Activated T-cell treated with anti-CD3 and anti-CD28 coated beads, Interleukin-2, amount 50 U/mL, for 72 hours (primary cell): ENCODE results near the gene GNAS-AS1. TPM values are rescaled to one million over a fixed set of nuclear protein-coding genes. Genes with fewer than 3 reads are reported as not detected.
A peak's percentile ranks its signal among the peaks of the same experiment; 100 is the strongest.

ENCODE experiments used
- ATAC-seq, 2 donors: fragments of 150-1000 bp; cut with Tn5 transposase; replicated peaks in 1 of 2; 2 replicates each; pipeline ENCODE4 v1.10.0; 2021; ENCODE audit warnings: moderate library complexity in 2 of 2, mild to moderate bottlenecking in 1 of 2
- DNase-seq, 2 donors: peaks; one replicate each; pipeline ENCODE4 v3.0.0; 2021 to 2022; ENCODE audit warnings: mixed read lengths in 1 of 2
- H3K27ac Mint-ChIP-seq: one replicate; pipeline ENCODE4 v1.8.0; 2022; ENCODE audit warnings: mild to moderate bottlenecking, moderate library complexity, mixed read lengths
- H3K27me3 Mint-ChIP-seq: one replicate; pipeline ENCODE4 v1.8.0; 2022; ENCODE audit warnings: low read depth, mixed read lengths
- H3K36me3 Mint-ChIP-seq, 2 donors: one replicate each; pipeline ENCODE4 v1.8.0; 2022; ENCODE audit warnings: mixed read lengths in 2 of 2, mild to moderate bottlenecking in 1 of 2; ENCODE audit not compliant: insufficient read depth in 2 of 2
- H3K4me1 Mint-ChIP-seq: one replicate; pipeline ENCODE4 v1.8.0; 2022; ENCODE audit warnings: low read depth, mixed read lengths
- H3K4me3 Mint-ChIP-seq, 2 donors: one replicate each; pipeline ENCODE4 v1.8.0; 2022; ENCODE audit warnings: mild to moderate bottlenecking in 2 of 2, mixed read lengths in 2 of 2, moderate library complexity in 2 of 2
- H3K9me3 Mint-ChIP-seq, 2 donors: one replicate each; pipeline ENCODE4 v1.8.0; 2022; ENCODE audit warnings: mixed read lengths in 2 of 2
- total RNA-seq, 2 donors: library from RNA; stranded (reverse); gene quantifications; one replicate each; pipeline ENCODE4 v1.2.3, GENCODE V29; 2022

GNAS-AS1 gene
- total RNA-seq, result 1 to 10 TPM; 2.3 to 2.5 TPM

DNA sequence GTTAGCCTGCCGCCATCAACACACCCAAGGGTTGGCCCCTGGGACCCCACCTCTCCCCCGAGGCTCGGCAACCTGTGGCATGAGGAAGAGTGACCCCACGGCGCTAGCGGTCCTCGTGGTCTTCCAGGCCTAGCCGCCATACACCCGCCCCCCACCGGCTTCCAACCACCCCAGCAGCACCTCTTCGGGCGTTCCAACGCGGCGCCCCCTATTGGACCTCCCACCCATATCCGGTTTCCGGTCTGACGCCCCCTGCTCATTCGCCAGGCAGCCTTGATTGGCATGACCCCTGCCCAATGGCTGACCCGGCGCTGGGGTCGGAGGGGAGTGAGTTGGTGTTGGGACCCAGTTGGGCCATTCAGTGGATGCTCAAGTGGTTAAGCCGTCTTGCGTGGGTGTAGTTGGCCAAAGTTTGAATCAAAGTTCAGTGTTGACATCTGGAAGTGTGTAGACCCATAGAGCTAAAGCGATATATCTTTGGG, at the start of gene GNAS-AS1:
Gene GNAS-AS1 (minus strand): TSS at position 210 of the 482 bp plus-strand sequence.
- H3K9me3 Mint-ChIP-seq, result no peaks in the 10 kb centered on the region
- DNase-seq (peak; percentile 89 to 92), ATAC-seq (peak; percentile 89 to 91)
- H3K27ac Mint-ChIP-seq, result no peak within 1 kb of the TSS
- H3K4me3 Mint-ChIP-seq, result peak within 1 kb of the TSS; percentile 87 to 92
- H3K27me3 Mint-ChIP-seq, result peaks cover 55% of the 10 kb centered on the region
- H3K4me1 Mint-ChIP-seq, result peaks cover 56% of the 10 kb centered on the region
- H3K36me3 Mint-ChIP-seq, result peaks cover 0 to 1% of the 10 kb centered on the region in 2 donors

DNA sequence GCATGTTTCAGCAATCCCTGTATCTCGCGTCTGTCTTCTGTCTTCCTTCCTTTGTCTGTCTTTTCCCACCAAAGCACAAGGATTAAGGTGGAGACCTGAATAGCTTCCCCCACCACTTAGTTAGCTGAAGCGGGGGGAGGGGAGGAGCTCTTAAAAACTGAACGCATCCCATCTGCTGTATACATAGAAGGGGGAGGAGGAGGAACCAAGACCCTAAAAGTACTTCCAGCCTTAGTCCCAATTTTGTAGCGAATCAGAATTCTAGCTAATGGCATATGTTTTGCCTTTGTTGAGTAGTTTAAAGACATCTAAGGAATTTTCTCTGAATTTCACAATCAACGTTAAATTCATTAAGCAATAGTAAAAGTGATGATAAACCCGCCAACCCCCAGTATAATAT, 49.7 kb upstream of the GNAS-AS1 start:
- Mint-ChIP-seq H3K27ac (peak overlapping the region; percentile 79), H3K27me3 (no peaks in the 10 kb centered on the region), H3K4me1 (peaks cover 71% of the 10 kb centered on the region), H3K9me3 (no peaks in the 10 kb centered on the region), H3K36me3 (peaks cover 4 to 43% of the 10 kb centered on the region in 2 donors), H3K4me3 (no peak overlapping the region)
- DNase-seq (no peak), ATAC-seq (no peak)

DNA sequence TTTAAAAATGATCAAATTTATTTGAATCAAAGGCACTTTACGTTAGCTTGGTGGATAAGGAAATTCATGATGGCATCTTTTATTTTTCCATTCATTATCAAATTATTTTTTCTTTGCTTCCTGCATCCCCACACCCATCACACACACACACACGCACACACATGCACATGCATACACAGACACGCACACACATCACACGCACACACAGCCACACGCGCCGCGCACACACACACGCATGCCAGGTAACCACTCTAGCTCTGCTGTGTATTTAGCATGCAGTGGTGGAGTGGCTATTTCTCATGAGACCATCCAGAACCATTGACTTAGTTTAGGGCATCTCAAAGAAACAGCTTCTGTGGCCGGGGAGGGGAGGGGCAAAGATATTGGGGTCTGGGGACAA, 48.8 kb upstream of the GNAS-AS1 start:
- H3K27me3 Mint-ChIP-seq, result no peaks in the 10 kb centered on the region
- DNase-seq, result no peak
- H3K27ac Mint-ChIP-seq, result no peak overlapping the region
- H3K4me1 Mint-ChIP-seq, result peaks cover 72% of the 10 kb centered on the region
- H3K9me3 Mint-ChIP-seq, result no peaks in the 10 kb centered on the region
- peaks cover 7 to 37% of the 10 kb centered on the region in 2 donors for H3K36me3 Mint-ChIP-seq
- ATAC-seq, result no peak
- H3K4me3 Mint-ChIP-seq, result no peak overlapping the region

DNA sequence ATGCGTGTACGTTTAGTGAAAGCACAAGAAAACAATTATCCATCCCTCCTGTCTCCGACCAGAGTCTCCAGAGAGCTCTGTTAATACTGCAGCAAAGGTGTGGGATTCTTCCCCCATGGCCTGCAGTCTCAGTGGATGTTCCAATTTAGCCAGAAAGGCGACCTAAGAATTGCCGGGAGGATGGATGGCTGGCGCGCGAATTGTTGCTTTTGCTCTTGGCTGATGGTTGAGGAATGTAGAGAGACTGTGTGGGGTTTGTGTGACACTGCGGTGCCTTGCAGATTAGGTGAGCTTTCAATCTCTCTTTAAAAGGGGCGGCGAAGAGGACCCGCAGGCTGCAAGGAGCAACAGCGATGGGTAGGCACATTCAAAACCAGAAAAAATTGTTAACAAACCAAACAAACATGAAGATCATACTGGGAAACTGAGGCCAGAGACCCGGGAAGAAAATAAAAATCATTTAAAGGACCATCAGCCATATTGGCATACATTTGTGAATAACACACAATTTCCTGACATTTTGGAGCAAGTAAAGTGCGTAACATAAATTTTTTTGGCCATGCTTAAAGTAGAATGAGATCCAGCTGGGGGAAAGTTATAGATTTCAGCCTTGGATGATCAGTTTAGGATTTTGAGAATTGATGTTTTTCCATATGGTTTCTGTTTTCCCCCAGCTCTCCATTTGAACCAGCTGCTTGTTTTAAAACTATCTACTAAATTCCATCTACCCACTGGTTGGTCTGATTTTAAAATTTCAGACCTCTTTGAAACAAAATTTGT, 48.1 kb upstream of the GNAS-AS1 start:
- Mint-ChIP-seq H3K4me1 (peaks cover 77% of the 10 kb centered on the region), H3K4me3 (no peak overlapping the region), H3K27me3 (no peaks in the 10 kb centered on the region), H3K27ac (no peak overlapping the region), H3K36me3 (peaks cover 7 to 35% of the 10 kb centered on the region in 2 donors), H3K9me3 (no peaks in the 10 kb centered on the region)
- no peak for DNase-seq
- ATAC-seq, result no peak

DNA sequence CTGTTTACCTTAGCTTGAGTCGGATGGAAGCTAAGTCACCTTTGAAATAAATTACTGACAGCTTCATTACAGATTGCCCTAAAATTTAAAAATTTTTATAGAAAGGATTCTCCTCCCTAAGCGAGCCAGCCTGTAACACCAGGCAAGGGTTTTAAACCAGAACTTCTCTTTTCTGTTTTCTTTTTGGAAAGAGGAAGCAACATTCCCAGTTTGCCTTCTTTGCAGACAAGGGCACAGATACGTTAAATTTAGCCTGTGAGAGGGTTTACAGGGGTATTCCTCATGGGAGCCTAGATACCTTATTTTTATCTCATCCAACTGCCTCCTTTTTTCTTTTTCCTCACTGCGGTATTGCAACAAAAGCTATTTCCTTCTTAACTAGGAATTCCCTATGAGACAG, 46.8 kb upstream of the GNAS-AS1 start:
- Mint-ChIP-seq H3K36me3 (peaks cover 9 to 32% of the 10 kb centered on the region in 2 donors), H3K4me1 (peaks cover 78% of the 10 kb centered on the region), H3K4me3 (peak overlapping the region in 1 of 2 donors; percentile 22), H3K9me3 (no peaks in the 10 kb centered on the region), H3K27me3 (no peaks in the 10 kb centered on the region), H3K27ac (peak overlapping the region; percentile 85)
- DNase-seq, result no peak
- no peak for ATAC-seq

DNA sequence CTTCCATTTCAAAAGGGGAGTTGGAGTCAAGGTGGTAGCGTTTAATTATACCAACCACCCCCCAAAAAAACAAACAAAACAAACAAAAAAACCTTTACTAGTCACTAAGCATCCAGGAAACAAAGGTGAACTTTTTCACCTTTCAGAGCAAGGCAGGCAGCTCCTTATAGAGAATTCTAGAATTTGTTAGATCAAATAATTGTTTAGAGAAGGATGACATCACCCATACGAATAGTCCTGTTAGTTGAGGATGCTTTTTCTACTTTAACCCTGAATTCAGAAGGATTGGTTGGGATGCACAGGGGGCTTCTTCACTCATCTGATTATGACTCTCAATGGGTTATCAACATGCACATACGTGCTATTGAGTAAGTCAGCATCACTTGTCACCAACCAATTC, 46.1 kb upstream of the GNAS-AS1 start:
- ATAC-seq (no peak), DNase-seq (no peak)
- Mint-ChIP-seq H3K4me1 (peaks cover 75% of the 10 kb centered on the region), H3K27ac (peak overlapping the region; percentile 85), H3K27me3 (no peaks in the 10 kb centered on the region), H3K9me3 (no peaks in the 10 kb centered on the region), H3K4me3 (no peak overlapping the region), H3K36me3 (peaks cover 12 to 29% of the 10 kb centered on the region in 2 donors)

DNA sequence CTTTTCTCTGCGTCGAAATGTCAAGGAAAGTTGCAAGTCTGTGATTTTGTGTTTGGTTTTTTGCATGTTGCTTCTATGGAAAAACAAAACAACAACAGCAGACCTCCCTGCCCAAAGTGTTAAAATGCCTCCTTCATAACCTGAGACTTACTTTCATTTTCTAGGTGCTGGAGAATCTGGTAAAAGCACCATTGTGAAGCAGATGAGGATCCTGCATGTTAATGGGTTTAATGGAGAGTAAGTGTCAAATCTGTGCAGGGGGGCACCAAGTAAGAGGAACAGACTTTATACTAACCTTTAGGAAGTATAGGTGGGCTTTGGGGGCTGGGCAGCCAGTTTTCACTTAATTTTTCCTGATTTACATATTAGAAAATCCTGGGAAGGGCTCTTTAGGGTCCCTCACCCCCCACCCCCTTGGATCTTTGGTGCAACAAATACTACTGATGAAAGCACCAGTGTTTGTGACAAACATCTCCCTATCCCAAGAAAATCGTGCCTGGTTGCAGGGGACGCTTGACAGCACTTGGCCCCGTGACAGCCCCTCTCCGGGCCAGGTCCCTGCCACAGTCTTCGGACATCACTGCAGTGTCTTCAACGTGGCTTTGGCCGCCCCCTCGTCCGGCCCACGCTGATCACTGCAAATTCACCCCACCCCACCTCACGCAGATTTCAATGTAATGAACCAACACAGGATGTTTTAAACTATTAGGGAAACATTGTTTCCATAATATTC, 44.9 kb upstream of the GNAS-AS1 start:
- DNase-seq (no peak), ATAC-seq (no peak)
- Mint-ChIP-seq H3K9me3 (no peaks in the 10 kb centered on the region), H3K4me3 (peak overlapping the region; percentile 97 to 100), H3K4me1 (peaks cover 75% of the 10 kb centered on the region), H3K27ac (peak overlapping the region; percentile 100), H3K27me3 (no peaks in the 10 kb centered on the region), H3K36me3 (peaks cover 14 to 29% of the 10 kb centered on the region in 2 donors)

DNA sequence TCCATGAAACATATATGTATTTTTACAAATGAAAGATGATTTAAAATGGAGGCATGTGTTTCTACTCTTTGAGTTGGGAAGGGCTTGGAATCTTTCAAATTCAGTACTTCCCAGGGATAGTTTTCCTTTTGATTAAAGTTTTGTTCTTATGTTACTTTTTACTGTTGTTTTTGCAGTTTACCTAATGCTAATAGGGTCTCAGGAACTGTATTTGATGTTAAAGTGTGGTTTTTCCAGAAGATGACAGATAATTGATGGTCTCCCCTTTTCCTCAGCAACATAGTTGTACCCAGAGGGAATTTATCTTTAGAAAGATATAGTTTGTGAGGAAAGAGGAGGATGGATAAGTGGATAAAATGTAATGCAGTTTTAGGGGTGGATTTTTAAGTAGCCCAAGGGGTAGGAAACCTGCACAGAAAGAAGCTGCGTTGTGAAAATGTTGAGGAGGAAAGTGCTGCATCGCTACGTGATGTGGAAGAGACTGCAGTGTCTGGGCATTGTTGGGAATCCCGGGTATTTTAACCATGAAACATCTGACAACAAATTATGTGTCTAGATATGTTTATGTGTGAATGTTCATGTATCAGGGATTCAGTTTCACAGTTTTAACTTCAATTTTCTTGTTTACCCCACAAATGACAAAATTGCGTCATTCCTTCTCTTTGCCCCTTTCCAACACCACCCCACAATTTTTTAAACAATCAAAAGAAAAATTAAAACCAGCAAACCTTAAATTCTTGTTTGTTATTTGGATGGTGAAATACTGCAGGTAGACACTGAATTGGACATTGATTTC, 44.1 kb upstream of the GNAS-AS1 start:
- Mint-ChIP-seq H3K9me3 (no peaks in the 10 kb centered on the region), H3K36me3 (peaks cover 15 to 28% of the 10 kb centered on the region in 2 donors), H3K4me3 (peak overlapping the region; percentile 97 to 100), H3K27ac (peak overlapping the region; percentile 100), H3K4me1 (peaks cover 67% of the 10 kb centered on the region), H3K27me3 (no peaks in the 10 kb centered on the region)
- ATAC-seq, result no peak
- no peak for DNase-seq

DNA sequence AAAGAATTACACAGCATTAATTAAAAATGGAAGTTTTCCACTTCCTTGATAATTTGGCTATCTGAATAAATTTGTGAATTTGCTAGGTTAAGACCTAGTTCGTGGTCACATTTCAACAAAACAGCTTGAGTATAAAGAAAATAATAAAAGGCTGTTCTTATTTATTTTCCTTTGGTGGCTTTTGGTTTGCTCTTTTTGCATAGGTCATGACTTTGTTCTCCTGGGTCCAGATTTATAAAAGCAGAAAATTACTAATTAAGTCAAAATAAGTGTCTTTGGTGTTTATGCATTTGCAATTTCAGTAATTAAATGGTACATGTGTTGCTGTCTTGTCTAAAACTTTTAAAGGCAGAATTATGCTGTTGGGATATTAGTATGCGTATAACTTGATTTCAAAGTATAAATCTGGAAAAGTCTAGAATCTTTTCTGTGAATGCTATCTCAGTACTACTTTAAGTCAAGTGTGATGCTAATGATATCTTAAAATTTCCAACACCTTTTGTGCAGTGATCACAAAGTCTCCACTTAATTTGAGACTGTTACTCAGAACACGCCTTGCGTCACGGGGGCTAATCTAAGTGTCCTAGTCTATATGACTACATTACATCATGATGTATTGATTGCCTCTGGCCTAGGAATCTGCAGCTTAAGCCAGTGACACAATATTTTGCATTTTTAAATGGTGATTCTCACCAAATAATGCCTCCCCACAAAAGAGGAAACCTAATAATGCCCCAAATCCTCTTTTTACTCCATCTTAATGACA, 42.8 kb upstream of the GNAS-AS1 start:
- Mint-ChIP-seq H3K4me3 (peak overlapping the region; percentile 97 to 100), H3K9me3 (no peaks in the 10 kb centered on the region), H3K36me3 (peaks cover 13 to 20% of the 10 kb centered on the region in 2 donors), H3K27ac (peak overlapping the region; percentile 100), H3K27me3 (no peaks in the 10 kb centered on the region), H3K4me1 (peaks cover 56% of the 10 kb centered on the region)
- ATAC-seq, result peak in 1 of 2 donors; percentile 14
- DNase-seq, result peak; percentile 65 to 66

DNA sequence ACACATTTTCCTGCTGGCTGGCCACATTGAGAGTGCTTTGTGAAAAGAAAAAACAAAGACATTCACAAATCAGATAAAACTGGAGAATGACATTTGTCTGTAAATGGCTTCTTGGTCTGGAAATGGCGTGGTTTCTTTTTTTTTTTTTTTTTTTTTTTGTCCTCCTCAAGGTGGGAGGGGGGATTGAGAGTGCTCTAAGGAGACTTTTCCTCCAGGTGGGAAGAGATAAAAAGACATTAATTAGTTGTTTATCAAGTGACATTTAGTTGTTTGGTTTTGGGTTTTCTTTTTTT, 42.2 kb upstream of the GNAS-AS1 start:
- peaks cover 51% of the 10 kb centered on the region for H3K4me1 Mint-ChIP-seq
- ATAC-seq (no peak), DNase-seq (no peak)
- no peaks in the 10 kb centered on the region for H3K27me3 Mint-ChIP-seq
- peak overlapping the region; percentile 97 to 100 for H3K4me3 Mint-ChIP-seq
- peaks cover 13 to 18% of the 10 kb centered on the region in 2 donors for H3K36me3 Mint-ChIP-seq
- H3K27ac Mint-ChIP-seq, result peak overlapping the region; percentile 86
- H3K9me3 Mint-ChIP-seq, result no peaks in the 10 kb centered on the region

DNA sequence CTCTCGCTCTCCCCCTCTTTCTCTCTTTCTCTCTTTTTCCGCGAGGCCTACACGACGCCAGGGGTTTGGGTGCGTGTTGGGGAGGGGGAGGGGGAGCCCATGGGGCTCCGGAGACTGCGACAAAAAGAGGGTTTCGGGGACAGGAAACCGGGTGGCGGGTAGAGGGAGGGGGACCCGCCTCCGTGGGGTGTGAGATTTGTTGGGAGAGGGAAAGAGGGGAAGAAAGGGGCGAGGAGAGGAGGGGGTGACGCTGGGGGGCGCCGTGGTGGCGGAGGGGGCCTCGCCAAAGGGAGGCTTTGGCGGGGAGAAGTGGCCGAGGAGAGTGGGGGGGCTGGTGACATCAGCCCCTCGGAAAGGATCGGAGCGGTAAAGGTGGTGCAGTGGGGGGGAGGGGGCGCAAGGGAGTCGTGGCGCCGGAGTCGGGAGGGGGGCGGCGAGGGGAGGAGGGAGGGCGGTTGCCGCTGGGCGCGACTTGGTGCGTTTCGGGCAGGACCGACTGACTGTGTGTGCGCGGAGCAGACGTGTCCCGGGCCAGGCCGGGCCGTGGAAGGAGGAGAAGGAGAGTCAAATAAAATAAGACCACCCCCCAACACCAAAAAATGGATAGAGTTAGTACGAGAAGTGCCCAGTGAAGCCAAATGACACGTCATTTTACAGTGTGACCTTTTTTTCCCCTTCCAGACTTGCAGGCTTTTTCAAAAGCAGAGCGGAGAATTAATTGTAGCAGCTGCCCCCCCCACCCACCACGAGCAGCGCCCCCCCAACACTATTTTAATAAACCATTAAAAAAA, 41.6 kb upstream of the GNAS-AS1 start:
- H3K36me3 Mint-ChIP-seq, result peaks cover 13 to 15% of the 10 kb centered on the region in 2 donors
- DNase-seq, result peak; percentile 72 to 73
- H3K9me3 Mint-ChIP-seq, result no peaks in the 10 kb centered on the region
- no peaks in the 10 kb centered on the region for H3K27me3 Mint-ChIP-seq
- peak overlapping the region; percentile 97 to 100 for H3K4me3 Mint-ChIP-seq
- ATAC-seq, result peak; percentile 14 to 24
- peaks cover 47% of the 10 kb centered on the region for H3K4me1 Mint-ChIP-seq
- peak overlapping the region; percentile 86 for H3K27ac Mint-ChIP-seq

DNA sequence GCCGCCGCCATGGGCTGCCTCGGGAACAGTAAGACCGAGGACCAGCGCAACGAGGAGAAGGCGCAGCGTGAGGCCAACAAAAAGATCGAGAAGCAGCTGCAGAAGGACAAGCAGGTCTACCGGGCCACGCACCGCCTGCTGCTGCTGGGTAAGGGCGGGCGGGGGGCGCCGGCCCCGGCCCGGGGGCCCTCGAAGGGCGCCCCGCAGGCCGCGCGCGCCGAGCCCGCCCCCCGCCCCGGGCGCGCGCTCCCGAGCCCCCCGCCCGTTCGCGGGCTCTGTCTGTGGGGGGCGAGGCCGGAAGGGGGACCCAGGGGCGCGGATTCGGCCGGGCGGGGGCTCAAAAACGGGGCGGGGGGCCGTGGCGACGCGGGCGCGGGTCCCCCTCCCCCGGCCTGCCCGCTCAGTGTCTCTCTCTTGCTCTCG, 41.0 kb upstream of the GNAS-AS1 start:
- H3K27ac Mint-ChIP-seq, result peak overlapping the region; percentile 86
- H3K4me1 Mint-ChIP-seq, result peaks cover 47% of the 10 kb centered on the region
- ATAC-seq (no peak), DNase-seq (peak in 1 of 2 donors; percentile 53)
- H3K27me3 Mint-ChIP-seq, result no peaks in the 10 kb centered on the region
- peak overlapping the region; percentile 97 to 100 for H3K4me3 Mint-ChIP-seq
- peaks cover 13 to 15% of the 10 kb centered on the region in 2 donors for H3K36me3 Mint-ChIP-seq
- no peaks in the 10 kb centered on the region for H3K9me3 Mint-ChIP-seq
